Measurements from ENCODE around the gene OR8I2.
"Not testable (repeated sequence)": the region's sequence is repeated elsewhere in the genome, so short reads cannot be mapped to it uniquely, and the experiment has no call there.

OR8I2 gene

DNA sequence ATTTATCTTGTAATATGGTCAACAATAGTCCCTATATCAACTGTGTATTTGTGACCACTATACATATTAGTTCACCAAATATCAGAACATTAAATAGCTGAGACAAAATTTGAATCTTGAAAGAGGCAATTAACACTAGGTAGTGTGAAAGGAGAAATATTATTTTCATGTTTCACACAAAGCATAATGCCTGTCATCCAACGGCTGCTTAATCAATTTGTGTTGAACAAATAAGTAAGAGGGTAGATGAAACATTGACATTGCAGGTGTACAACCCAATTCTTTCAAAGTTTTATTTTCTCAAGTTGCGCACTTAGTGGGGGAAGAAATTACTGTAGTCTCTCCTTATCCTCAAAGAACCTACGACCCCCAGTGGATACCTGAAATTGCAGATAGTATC, 3.4 kb upstream of the OR8I2 start:
- ChIA-PET CTCF (no interaction called here), POLR2A (ENCODE audit: low non-redundant PET) (no interaction called here)
- H3K27ac ChIP-seq = no peak overlapping the region
- no peak for DNase-seq (ENCODE audit: low spot score)
- TF ChIP-seq, protein P1, sequence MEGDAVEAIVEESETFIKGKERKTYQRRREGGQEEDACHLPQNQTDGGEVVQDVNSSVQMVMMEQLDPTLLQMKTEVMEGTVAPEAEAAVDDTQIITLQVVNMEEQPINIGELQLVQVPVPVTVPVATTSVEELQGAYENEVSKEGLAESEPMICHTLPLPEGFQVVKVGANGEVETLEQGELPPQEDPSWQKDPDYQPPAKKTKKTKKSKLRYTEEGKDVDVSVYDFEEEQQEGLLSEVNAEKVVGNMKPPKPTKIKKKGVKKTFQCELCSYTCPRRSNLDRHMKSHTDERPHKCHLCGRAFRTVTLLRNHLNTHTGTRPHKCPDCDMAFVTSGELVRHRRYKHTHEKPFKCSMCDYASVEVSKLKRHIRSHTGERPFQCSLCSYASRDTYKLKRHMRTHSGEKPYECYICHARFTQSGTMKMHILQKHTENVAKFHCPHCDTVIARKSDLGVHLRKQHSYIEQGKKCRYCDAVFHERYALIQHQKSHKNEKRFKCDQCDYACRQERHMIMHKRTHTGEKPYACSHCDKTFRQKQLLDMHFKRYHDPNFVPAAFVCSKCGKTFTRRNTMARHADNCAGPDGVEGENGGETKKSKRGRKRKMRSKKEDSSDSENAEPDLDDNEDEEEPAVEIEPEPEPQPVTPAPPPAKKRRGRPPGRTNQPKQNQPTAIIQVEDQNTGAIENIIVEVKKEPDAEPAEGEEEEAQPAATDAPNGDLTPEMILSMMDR (conservative IDR thresholded peaks at IDR 0.05; ENCODE audit: low read depth) = no peak

DNA sequence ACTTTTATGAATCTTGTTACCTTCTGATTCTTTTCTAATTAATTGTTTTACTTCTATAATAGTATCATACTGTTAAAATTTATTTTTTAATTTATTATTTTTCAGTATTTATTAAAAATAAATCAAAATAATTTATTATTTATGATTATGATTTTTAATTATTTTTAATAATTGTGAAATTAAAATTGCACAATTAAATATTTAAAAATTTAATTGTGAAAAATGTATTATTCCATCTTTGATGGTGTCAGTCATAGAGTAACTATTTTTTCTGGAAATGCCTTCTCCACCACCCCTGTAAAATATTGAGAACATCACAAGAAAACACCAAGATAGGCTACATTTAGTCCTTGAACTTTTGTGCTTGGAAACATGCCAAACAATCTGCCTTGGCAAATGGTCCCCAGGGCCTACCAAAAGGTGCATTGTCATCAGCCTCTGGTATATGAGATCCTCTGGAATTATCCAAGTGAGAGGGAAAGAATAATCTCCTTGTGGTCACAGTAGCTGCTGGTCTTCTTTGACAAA, 10.2 kb downstream of the OR8I2 start, which contains the start of gene OR8H2:
OR8H2 (plus strand) TSS at position 478 of the 528 bp plus-strand sequence. CDS start 1,356 bp downstream, outside the sequence.
- TF ChIP-seq, protein P1 (conservative IDR thresholded peaks at IDR 0.05; ENCODE audit: low read depth) = no peak
- no peak within 1 kb of the TSS for H3K27ac ChIP-seq
- POLR2A ChIA-PET (ENCODE audit: low non-redundant PET) = no interaction called here
- CTCF ChIA-PET = no interaction called here
- DNase-seq (ENCODE audit: low spot score) = no peak

- H3K27ac ChIP-seq = no peak within 1 kb of the TSS
- ChIA-PET POLR2A (ENCODE audit: low non-redundant PET) (no interaction called here), CTCF (no interaction called here)
- no peak for DNase-seq (ENCODE audit: low spot score)
- TF ChIP-seq, protein P1 (conservative IDR thresholded peaks at IDR 0.05; ENCODE audit: low read depth) = no peak
Observed at GRCh38 chr11:56122073-56122472, 29.0 kb downstream of the OR8I2 start, which contains the start of gene OR8H3. Gene OR8H3, plus strand, starts transcription at chr11:56122373. Its CDS starts 0 bp downstream, at chr11:56122373.

DNA sequence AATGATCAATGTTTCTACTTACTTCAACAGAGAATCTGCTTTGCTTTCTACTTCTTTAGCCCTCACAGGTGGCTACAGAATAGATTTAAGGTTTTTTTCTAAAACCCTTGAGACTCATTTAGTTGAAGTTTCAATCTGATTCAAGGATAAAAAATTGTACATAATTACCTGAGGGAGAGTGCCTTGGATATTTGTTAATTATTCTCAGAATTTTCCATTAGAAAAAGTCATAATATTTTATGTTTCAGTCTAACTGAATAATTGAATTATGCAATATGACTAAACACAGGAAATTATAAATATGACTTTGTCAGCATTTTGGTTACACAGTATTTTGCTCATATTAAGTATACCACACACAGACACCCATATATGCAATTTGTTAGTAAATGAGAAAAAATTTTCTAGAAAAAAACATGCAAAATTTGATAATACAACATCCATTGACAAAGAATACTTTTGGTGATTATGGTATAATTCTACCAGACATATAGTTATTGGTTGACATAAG, 47.1 kb downstream of the OR8I2 start, which contains the start of gene OR8J3:
OR8J3 (minus strand) TSS at position 51 of the 511 bp plus-strand sequence. CDS start 2,483 bp downstream, outside the sequence.
- ChIA-PET POLR2A (ENCODE audit: low non-redundant PET) (no interaction called here), CTCF (no interaction called here)
- DNase-seq (ENCODE audit: low spot score) = no peak
- TF ChIP-seq, protein P1 (conservative IDR thresholded peaks at IDR 0.05; ENCODE audit: low read depth) = no peak
- no peak within 1 kb of the TSS for H3K27ac ChIP-seq

DNA sequence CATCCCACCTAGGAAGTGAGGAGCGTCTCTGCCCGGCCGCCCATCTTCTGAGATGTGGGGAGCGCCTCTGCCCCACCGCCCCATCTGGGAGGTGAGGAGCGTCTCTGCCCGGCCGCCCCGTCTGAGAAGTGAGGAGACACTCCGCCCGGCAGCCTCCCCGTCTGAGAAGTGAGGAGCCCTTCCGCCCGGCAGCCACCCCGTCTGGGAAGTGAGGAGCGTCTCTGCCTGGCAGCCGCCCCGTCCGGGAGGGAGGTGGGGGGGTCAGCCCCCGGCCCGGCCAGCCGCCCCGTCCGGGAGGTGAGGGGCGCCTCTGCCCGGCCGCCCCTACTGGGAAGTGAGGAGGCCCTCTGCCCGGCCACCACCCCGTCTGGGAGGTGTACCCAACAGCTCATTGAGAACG, 50.6 kb downstream of the OR8I2 start:
- CTCF ChIA-PET; H3K27ac ChIP-seq; POLR2A ChIA-PET (ENCODE audit: low non-redundant PET); DNase-seq (ENCODE audit: low spot score): not testable (repeated sequence)
